SH-SY5Y (cell line): ENCODE data around the gene PKIG.

Experiments
- GATA2 ChIP-seq: IDR thresholded peaks from 2 replicates; pipeline ENCODE4 v1.6.1; 2011; ENCODE audit warnings: mild to moderate bottlenecking, low read depth, low read length
- GATA3 ChIP-seq: IDR thresholded peaks from 2 replicates; pipeline ENCODE4 v1.6.1; 2011; ENCODE audit warnings: low read depth, mild to moderate bottlenecking, low read length, moderate library complexity

DNA sequence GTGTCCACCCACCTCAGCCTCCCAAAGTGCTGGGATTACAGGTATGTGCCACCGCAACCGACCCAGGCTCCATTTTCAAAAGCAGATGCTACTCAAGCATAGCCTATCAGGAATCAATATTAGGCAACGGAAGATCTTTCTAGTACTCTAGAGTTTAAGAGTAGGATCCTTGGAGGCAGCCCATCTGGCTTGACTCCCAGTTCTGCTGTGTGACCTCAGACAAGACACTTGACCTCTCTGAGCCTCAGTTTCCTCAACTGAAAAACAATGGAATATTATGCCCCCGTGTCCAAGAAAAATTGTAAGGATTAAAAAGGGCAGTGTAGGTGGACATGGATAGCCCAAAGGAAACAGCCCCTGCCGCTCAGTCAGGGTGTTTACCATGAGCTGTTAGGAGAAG is 54.7 kb downstream of the PKIG start:
- TF ChIP-seq GATA2: no peak
- no peak for TF ChIP-seq GATA3
